ENCODE data around the gene UBE2K. TPM values are rescaled to one million over a fixed set of nuclear protein-coding genes. Genes with fewer than 3 reads are reported as not detected.
"Not testable (repeated sequence)": the region's sequence is repeated elsewhere in the genome, so short reads cannot be mapped to it uniquely, and the experiment has no call there.

The UBE2K gene
- total and polyA plus RNA-seq, 2 donors (not counting 1 experiment from before 2014, with no cell fraction given) = 19.3 to 51.0 TPM

DNA sequence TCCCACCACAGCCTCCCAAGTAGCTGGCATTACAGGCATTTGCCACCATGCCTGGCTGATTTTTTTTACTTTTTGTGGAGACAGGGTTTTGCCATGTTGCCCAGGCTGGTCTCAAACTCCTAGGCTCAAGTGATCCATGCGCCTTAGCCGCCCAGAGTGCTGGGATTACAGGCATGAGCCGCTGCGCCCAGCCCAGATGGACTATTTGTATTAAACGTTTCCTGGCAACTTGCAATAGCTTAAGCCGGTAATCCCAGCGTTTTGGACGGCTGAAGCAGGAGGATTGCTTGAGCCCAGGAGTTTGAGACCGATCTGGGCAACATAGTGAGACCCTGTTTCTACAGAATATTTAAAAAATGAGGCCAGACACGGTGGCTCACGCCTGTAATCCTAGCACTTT lies 18.4 kb downstream of the UBE2K start:
- H3K4me1 ChIP-seq (ENCODE audit: control insufficient read depth in 2 of 2, insufficient read depth in 2 of 2, low read length in 2 of 2) = peaks cover 26 to 37% of the 10 kb centered on the region in 2 donors
- no peak for ATAC-seq (ENCODE audit: low read depth)

DNA sequence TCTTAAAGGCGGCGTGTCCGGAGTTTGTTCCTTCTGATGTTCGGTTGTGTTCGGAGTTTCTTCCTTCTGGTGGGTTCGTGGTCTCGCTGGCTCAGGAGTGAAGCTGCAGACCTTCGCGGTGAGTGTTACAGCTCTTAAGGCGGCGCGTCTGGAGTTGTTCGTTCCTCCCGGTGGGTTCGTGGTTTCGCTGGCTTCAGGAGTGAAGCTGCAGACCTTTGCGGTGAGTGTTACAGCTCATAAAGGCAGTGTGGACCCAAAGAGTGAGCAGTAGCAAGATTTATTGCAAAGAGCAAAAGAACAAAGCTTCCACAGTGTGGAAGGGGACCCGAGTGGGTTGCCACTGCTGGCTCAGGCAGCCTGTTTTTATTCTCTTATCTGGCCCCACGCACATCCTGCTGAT lies 19.8 kb downstream of the UBE2K start:
- H3K9me3 ChIP-seq (ENCODE audit: control extremely low read depth in 1 of 3, control insufficient read depth in 2 of 3, insufficient read depth in 1 of 3, low read length in 2 of 3); H3K4me3 ChIP-seq (ENCODE audit: control extremely low read depth in 1 of 5, extremely low read depth in 1 of 5, insufficient read depth in 1 of 5, low read depth in 2 of 5, low read length in 4 of 5); H3K27ac ChIP-seq (ENCODE audit: low read length in 2 of 2); DNase-seq; H2AFZ ChIP-seq (ENCODE audit: insufficient read depth, low read depth, low read length, poor library complexity, severe bottlenecking); H3K4me3 Mint-ChIP-seq; H3K9me3 Mint-ChIP-seq (ENCODE audit: insufficient read depth); H3K4me2 ChIP-seq (replicated peaks; ENCODE audit: low read depth, low read length, poor library complexity, severe bottlenecking); intact Hi-C loops (cut with micrococcal nuclease); ATAC-seq (ENCODE audit: low read depth); CTCF ChIA-PET; H3K27me3 ChIP-seq (replicated peaks in 1 of 4; ENCODE audit: control extremely low read depth in 1 of 4, control insufficient read depth in 3 of 4, insufficient read depth in 4 of 4, low read length in 3 of 4); H3K9ac ChIP-seq (ENCODE audit: low read length); POLR2A ChIA-PET; H3K27me3 Mint-ChIP-seq: not testable (repeated sequence)
- Histone ChIP-seq H3K79me2 (ENCODE audit: control insufficient read depth, insufficient read depth, low read length) (peaks cover 97% of the 10 kb centered on the region), H4K20me1 (ENCODE audit: control insufficient read depth, insufficient read depth, low read length, poor library complexity, severe bottlenecking) (peaks cover 58% of the 10 kb centered on the region), H3K36me3 (replicated peaks in 1 of 2; ENCODE audit: control extremely low read depth in 1 of 2, control insufficient read depth in 1 of 2, extremely low read depth in 1 of 2, insufficient read depth in 2 of 2, low read length in 1 of 2) (peaks cover 5 to 10% of the 10 kb centered on the region in 2 experiments), H3K4me1 (ENCODE audit: control insufficient read depth in 2 of 2, insufficient read depth in 2 of 2, low read length in 2 of 2) (peaks cover 29 to 33% of the 10 kb centered on the region in 2 donors)
- no CpG with 5 or more reads among the region's 19 CpGs for WGBS (ENCODE audit: insufficient coverage)
- Mint-ChIP-seq H3K27ac (peak overlapping the region; percentile 1), H3K4me1 (peaks cover 58% of the 10 kb centered on the region)

More for the DNA sequence above, 18.4 kb downstream of the UBE2K start:
- Histone ChIP-seq H4K20me1 (ENCODE audit: control insufficient read depth, insufficient read depth, low read length, poor library complexity, severe bottlenecking) (peaks cover 51% of the 10 kb centered on the region), H3K79me2 (ENCODE audit: control insufficient read depth, insufficient read depth, low read length) (peaks cover 96% of the 10 kb centered on the region), H3K27me3 (replicated peaks in 1 of 4; ENCODE audit: control extremely low read depth in 1 of 4, control insufficient read depth in 3 of 4, insufficient read depth in 4 of 4, low read length in 3 of 4) (no peaks in the 10 kb centered on the region), H3K36me3 (replicated peaks in 1 of 2; ENCODE audit: control extremely low read depth in 1 of 2, control insufficient read depth in 1 of 2, extremely low read depth in 1 of 2, insufficient read depth in 2 of 2, low read length in 1 of 2) (peaks cover 3 to 10% of the 10 kb centered on the region in 2 experiments), H2AFZ (ENCODE audit: insufficient read depth, low read depth, low read length, poor library complexity, severe bottlenecking) (no peak overlapping the region), H3K27ac (ENCODE audit: low read length in 2 of 2) (no peak overlapping the region), H3K9me3 (ENCODE audit: control extremely low read depth in 1 of 3, control insufficient read depth in 2 of 3, insufficient read depth in 1 of 3, low read length in 2 of 3) (peaks cover 0 to 4% (median 0%) of the 10 kb centered on the region in 3 donors), H3K9ac (ENCODE audit: low read length) (no peak overlapping the region), H3K4me3 (ENCODE audit: control extremely low read depth in 1 of 5, extremely low read depth in 1 of 5, insufficient read depth in 1 of 5, low read depth in 2 of 5, low read length in 4 of 5) (no peak overlapping the region), H3K4me2 (replicated peaks; ENCODE audit: low read depth, low read length, poor library complexity, severe bottlenecking) (no peak overlapping the region)
- 99% methylated on average over 11 of the region's 11 CpGs for WGBS (ENCODE audit: insufficient coverage)
- H3K4me1 Mint-ChIP-seq = peaks cover 56% of the 10 kb centered on the region
- no peaks in the 10 kb centered on the region for H3K9me3 Mint-ChIP-seq (ENCODE audit: insufficient read depth)
- no peaks in the 10 kb centered on the region for H3K27me3 Mint-ChIP-seq
- ChIA-PET CTCF (no interaction called here), POLR2A (no interaction called here)
- DNase-seq = no peak
- no peak overlapping the region for H3K4me3 Mint-ChIP-seq
- no peak for TF ChIP-seq CTCF (IDR thresholded peaks at IDR 0.05)
- TF ChIP-seq EZH2 (IDR thresholded peaks at IDR 0.05; ENCODE audit: borderline replicate concordance, insufficient read depth, low read depth, low read length, poor library complexity, severe bottlenecking) = no peak
- H3K27ac Mint-ChIP-seq = no peak overlapping the region
- intact Hi-C loops (cut with micrococcal nuclease) = no loop called here
